ENCODE results near the gene RIOX2.

Gene RIOX2

DNA sequence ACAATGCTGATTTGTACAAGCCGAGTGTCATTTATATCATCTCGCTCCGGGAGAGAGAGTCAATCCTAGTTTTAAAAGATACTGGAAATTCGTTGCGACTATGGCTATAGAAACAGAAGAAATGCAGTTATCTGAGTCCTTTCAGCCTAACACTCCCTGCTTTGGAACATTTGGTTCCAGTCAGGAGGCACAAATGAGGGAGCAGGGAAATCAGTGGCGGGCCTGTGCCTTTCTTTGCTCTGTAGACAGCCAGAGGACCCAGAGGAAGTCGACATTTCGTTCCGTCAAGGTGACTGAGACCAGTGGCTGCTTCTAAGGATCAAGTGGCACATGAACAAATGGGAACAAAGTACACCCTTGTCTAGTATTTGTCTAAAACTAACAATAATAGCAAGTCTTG lies 745 bp upstream of the RIOX2 start:
- Histone ChIP-seq H3K36me3 (ENCODE audit: insufficient read depth, low read length) (no peaks in the 10 kb centered on the region), H3K9ac (ENCODE audit: low read length) (peak overlapping the region; percentile 82), H3K27ac (ENCODE audit: low read depth, low read length, poor library complexity, severe bottlenecking) (no peak overlapping the region), H4K20me1 (ENCODE audit: insufficient read depth, low read length) (no peaks in the 10 kb centered on the region), H3K27me3 (ENCODE audit: insufficient read depth, low read length) (no peaks in the 10 kb centered on the region), H3K4me2 (ENCODE audit: low read length) (peak overlapping the region; percentile 95), H3F3A (ENCODE audit: insufficient read depth, low read length) (no peaks in the 10 kb centered on the region), H3K4me1 (ENCODE audit: insufficient read depth, low read length, severe bottlenecking) (peaks cover 33% of the 10 kb centered on the region), H3K9me3 (ENCODE audit: low read length) (no peaks in the 10 kb centered on the region), H2AFZ (ENCODE audit: low read length) (peak overlapping the region; percentile 96; the same call in 1 of the 2 replicates), H3K4me3 (ENCODE audit: low read depth, low read length, poor library complexity, severe bottlenecking) (peak overlapping the region; percentile 73), H3K9me2 (ENCODE audit: low read depth, low read length) (no peaks in the 10 kb centered on the region), H3K79me2 (ENCODE audit: insufficient read depth, low read length) (peaks cover 27% of the 10 kb centered on the region)
- TF ChIP-seq EZH2 (IDR thresholded peaks at IDR 0.05; ENCODE audit: borderline replicate concordance, low read length): no peak
- TF ChIP-seq, protein P1, sequence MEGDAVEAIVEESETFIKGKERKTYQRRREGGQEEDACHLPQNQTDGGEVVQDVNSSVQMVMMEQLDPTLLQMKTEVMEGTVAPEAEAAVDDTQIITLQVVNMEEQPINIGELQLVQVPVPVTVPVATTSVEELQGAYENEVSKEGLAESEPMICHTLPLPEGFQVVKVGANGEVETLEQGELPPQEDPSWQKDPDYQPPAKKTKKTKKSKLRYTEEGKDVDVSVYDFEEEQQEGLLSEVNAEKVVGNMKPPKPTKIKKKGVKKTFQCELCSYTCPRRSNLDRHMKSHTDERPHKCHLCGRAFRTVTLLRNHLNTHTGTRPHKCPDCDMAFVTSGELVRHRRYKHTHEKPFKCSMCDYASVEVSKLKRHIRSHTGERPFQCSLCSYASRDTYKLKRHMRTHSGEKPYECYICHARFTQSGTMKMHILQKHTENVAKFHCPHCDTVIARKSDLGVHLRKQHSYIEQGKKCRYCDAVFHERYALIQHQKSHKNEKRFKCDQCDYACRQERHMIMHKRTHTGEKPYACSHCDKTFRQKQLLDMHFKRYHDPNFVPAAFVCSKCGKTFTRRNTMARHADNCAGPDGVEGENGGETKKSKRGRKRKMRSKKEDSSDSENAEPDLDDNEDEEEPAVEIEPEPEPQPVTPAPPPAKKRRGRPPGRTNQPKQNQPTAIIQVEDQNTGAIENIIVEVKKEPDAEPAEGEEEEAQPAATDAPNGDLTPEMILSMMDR (IDR thresholded peaks at IDR 0.05; ENCODE audit: low read length): no peak

DNA sequence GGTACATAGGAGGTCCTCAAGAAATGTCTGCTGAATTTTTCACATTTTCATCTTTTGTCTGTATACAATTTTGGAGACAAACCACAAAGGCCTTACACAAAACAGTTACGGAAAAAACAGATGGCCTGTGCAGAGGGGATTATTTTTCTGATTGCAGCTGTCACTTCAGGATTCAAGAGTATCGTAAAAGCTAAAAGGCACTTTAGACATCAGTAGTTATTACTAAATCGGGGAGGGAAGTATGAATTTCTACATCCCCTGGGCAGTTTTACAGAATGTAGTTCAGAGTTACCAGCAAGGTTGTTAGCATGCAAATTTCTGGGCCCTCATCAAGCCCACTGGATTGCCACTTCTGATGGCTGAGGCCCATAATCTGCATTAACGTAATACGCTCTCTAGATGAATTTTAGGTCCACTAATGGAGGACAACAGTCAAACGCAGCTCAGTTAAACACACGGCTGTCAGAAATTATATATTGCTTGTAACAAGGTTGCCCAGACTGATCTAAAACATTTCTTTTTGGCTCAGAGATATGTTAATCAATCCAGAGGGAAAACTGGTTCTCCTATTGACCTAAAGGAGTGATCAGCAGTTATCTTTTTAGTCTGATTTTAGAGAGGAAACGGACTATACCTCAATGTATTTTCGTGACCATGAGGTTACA lies 1.1 kb downstream of the RIOX2 start:
- Histone ChIP-seq H3K9me3 (ENCODE audit: low read length) (no peaks in the 10 kb centered on the region), H3K27ac (ENCODE audit: low read depth, low read length, poor library complexity, severe bottlenecking) (peak overlapping the region; percentile 68), H3K4me3 (ENCODE audit: low read depth, low read length, poor library complexity, severe bottlenecking) (peak overlapping the region; percentile 73), H3K9ac (ENCODE audit: low read length) (peak overlapping the region; percentile 82), H3K9me2 (ENCODE audit: low read depth, low read length) (no peaks in the 10 kb centered on the region), H3F3A (ENCODE audit: insufficient read depth, low read length) (no peaks in the 10 kb centered on the region), H4K20me1 (ENCODE audit: insufficient read depth, low read length) (no peaks in the 10 kb centered on the region), H3K36me3 (ENCODE audit: insufficient read depth, low read length) (peaks cover 14% of the 10 kb centered on the region; the same call in 1 of the 2 replicates), H3K4me2 (ENCODE audit: low read length) (peak overlapping the region; percentile 95), H3K4me1 (ENCODE audit: insufficient read depth, low read length, severe bottlenecking) (peaks cover 33% of the 10 kb centered on the region), H3K27me3 (ENCODE audit: insufficient read depth, low read length) (no peaks in the 10 kb centered on the region), H2AFZ (ENCODE audit: low read length) (no peak overlapping the region), H3K79me2 (ENCODE audit: insufficient read depth, low read length) (peaks cover 27% of the 10 kb centered on the region)
- TF ChIP-seq, protein P1 (IDR thresholded peaks at IDR 0.05; ENCODE audit: low read length): no peak
- no peak for TF ChIP-seq EZH2 (IDR thresholded peaks at IDR 0.05; ENCODE audit: borderline replicate concordance, low read length)

DNA sequence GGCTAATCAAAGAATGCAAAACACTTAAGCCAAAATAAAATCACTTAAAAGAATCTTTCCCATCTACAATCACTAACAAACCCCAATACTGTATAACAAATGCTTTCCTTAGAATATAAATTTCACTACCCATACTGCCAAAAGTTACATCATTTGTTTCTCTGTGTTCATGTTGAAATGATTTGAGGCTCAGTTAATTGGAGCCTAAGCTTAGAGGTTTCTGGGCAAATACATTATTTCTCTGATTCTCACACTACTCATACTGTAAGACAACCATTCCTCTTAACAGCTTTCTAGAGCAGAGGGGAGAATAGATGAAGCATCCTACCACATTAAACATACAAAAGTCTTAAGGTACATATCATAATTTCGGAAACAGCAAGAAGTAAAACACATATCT lies 2.1 kb downstream of the RIOX2 start:
- peak overlapping the region; percentile 68 for H3K27ac ChIP-seq (ENCODE audit: low read depth, low read length, poor library complexity, severe bottlenecking)
- no peaks in the 10 kb centered on the region for H3K27me3 ChIP-seq (ENCODE audit: insufficient read depth, low read length)
- peak overlapping the region; percentile 73 for H3K4me3 ChIP-seq (ENCODE audit: low read depth, low read length, poor library complexity, severe bottlenecking)
- no peaks in the 10 kb centered on the region for H3K9me2 ChIP-seq (ENCODE audit: low read depth, low read length)
- no peaks in the 10 kb centered on the region for H4K20me1 ChIP-seq (ENCODE audit: insufficient read depth, low read length)
- H3K4me2 ChIP-seq (ENCODE audit: low read length): peak overlapping the region; percentile 95
- H3F3A ChIP-seq (ENCODE audit: insufficient read depth, low read length): no peaks in the 10 kb centered on the region
- H3K9ac ChIP-seq (ENCODE audit: low read length): peak overlapping the region; percentile 82
- H3K36me3 ChIP-seq (ENCODE audit: insufficient read depth, low read length): peaks cover 21% of the 10 kb centered on the region; the same call in 1 of the 2 replicates
- H2AFZ ChIP-seq (ENCODE audit: low read length): no peak overlapping the region
- H3K9me3 ChIP-seq (ENCODE audit: low read length): no peaks in the 10 kb centered on the region
- no peak for TF ChIP-seq EZH2 (IDR thresholded peaks at IDR 0.05; ENCODE audit: borderline replicate concordance, low read length)
- TF ChIP-seq, protein P1 (IDR thresholded peaks at IDR 0.05; ENCODE audit: low read length): no peak
- H3K79me2 ChIP-seq (ENCODE audit: insufficient read depth, low read length): peaks cover 27% of the 10 kb centered on the region
- peaks cover 31% of the 10 kb centered on the region for H3K4me1 ChIP-seq (ENCODE audit: insufficient read depth, low read length, severe bottlenecking)

All from OCI-LY1 (cell line).